GM19468 (cell line): ENCODE measurements around the gene JAZF1.
"Not testable (repeated sequence)": the region's sequence is repeated elsewhere in the genome, so short reads cannot be mapped to it uniquely, and the experiment has no call there.

Source experiments
- ATAC-seq: cut with Tn5 transposase; IDR thresholded peaks from one replicate; pipeline ENCODE4 v1.9.1; 2021; ENCODE audit warnings: mild to moderate bottlenecking, moderate library complexity, moderate number of reproducible peaks; ENCODE audit not compliant: unreplicated experiment; ENCODE audit errors: extremely low read depth

Gene JAZF1

DNA sequence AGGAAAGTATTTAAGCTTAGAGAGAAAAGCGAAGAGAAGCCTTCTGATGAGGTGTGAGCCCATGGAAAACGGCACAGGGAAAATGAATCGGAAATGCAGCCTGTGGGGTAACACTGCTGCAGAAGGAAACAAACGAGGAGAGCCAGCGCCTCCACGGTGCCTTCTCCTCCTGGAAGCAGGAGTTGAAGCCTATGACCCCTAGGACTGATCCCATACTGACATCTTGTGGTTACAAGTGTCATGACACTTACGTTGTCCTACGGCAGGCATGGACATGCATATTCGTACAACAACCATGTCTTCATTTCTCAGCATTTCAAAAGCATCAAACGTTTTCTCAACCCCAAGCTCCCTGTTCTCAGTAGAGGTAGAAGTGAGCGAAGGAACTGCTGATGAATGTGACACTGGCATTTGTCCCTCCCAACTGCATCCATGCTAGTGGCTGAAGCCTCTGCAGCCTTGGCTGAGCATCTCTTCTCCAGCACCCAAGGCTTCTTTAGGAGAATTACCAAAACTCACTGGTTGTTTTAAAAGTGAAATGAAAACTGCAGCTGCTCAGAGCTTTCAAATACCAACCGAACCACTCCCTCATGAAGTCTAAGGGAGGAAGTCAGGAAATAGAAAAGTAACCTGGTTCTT lies 160.2 kb downstream of the JAZF1 start:
- no peak for ATAC-seq

DNA sequence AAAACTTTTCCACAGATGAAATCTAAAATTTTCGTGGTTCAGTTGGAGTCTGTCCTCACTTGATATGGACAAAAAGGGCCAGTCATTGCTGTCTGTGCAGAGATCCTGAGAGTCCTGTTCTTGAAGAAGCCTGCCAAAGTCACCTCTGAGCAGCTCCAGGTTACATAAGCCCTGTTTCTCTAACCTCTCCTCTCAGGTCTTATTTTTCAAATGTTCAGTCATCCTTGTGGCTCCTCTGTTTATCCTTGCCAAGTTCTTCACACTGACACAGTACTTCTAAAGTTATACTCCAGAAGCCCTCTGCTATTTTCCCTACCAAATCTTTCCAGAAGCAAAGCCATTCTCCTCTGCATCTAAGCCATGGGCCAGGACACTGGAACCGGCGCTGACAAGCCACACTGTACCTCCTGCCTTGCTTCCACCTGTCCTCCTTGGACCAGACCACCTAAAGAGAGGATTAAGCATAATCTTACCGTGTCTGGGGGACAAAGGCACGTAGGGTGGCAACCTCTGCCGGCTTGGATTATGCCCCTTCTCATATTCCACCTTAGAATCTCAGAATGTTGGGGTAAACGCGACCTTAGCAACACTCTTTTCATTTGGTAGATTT lies 161.6 kb downstream of the JAZF1 start:
- no peak for ATAC-seq

DNA sequence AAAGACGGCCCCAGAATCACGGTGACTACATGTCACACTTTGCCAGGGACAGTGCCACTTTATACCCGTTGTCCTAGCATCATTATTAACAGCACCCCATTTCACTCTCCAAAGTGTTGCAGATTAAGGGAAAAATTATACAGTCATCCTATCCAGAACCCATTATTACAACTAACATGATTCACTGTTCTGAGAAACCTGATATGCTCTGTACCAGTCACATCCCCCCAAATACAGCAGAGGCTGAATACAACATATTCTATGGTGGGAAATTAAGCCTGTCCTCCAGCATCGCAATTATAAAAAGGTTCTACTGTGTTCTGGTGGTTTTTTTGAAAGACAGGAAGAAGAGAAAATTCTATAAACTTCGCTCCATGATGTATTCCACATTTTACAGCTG lies 162.1 kb downstream of the JAZF1 start:
- no peak for ATAC-seq

DNA sequence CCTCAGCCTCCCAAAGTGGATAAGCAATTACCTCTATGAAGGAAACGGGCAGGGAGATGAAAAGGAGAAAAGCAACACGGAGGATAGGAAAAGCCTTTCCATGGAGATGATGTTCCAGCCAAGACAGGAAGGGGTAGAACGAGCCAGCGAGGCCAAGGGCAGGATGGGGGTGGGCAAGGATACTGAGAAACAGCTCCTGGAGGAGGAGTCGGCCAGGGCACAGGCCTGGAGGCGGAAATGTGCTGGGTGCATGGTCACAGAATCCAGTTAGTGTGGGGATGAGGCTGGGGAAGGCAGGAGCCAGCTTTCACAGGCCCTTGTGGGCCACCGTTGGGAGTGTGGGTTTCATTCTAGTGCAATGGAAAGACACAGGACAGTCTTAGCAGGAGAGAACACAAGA lies 162.6 kb downstream of the JAZF1 start:
- no peak for ATAC-seq

DNA sequence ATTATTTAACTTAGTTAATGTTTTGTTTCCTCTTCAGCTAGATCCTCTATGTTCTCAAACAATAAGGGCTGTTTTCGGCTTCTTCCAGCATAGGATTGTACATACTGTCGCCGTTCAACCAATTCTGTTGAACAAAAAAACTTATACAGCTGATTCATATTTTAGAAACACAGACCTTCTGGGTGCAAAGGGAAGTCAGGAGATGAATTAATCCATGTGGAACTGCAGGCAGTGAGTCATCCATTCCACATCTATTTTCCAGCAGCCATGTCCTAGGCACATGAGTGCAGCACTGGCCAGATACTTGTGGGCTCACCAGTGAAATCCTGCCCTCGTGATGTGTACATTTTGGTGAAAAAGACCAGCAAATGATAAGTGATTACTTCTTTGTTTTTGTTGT lies 163.2 kb downstream of the JAZF1 start:
- ATAC-seq, result no peak

DNA sequence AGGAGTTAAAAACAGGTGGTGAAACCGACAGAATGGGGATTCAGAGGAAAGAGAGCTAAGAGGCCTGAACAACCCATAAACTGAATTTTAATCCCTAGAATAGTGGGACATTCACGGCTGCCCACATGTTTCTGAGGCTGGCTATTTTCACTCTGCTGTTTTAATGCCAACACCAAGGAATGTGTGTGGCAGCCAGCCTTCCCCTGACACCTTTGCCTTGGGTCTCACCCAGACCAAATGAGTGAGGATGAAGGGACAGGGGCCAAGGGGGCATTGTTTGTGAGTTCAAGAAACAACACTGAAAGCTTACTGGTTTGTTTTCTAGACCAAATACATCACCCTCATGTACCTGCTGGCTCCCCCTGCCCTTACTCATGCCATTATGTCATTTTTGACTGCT lies 164.3 kb downstream of the JAZF1 start:
- no peak for ATAC-seq

DNA sequence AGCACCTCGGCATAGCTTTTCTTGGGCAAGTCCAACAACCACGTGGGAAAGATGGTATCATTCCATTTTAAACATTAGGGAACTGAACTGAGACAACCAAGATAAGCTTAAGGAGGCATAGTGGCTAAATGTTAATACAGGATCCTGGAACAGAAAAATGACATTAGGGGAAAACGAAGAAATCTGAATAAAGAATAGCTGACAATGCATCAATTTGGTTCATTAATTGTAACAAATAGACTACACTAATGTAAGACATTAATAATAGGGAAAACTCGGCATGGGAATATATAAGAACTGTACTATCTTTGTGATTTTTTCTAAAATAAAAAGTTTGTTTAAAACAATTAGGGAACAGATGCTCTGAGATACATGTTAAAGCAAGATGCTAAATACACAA lies 165.4 kb downstream of the JAZF1 start:
- ATAC-seq, result no peak

DNA sequence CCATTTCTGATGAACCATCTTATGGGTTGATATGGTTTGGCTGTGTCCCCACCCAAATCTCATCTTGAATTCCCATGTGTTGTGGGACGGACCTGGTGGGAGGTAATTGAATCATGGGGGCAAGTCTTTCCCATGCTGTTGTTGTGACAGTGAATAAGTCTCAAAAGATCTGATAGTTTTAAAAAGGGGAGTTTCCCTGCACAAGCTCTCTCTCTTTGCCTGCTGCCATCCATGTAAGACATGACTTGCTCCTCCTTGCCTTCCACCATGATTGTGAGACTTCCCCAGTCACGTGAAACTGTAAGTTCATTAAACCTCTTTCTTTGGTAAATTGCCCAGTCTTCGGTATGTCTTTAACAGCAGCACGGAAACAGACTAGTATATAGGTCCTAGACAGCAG lies 166.3 kb downstream of the JAZF1 start:
- not testable (repeated sequence) for ATAC-seq

DNA sequence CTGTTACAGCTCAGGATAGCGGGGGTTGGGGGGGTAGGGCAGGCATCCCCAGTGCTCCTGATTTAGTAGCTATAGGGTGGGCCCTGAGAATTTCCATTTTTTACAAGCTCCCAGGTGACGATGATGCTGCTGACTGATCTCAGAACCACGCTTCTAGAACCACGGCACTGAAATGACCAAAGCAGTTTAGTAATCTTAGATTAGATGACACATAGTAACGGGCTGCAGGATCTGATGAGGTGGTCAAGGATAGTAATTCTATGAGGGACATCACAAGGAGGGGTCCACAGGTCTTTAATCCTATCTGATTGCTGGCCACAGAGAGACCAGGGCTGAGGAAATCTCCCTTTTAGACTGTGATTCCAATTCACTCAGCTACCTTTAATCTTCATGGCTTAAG lies 167.2 kb downstream of the JAZF1 start:
- ATAC-seq, result no peak

DNA sequence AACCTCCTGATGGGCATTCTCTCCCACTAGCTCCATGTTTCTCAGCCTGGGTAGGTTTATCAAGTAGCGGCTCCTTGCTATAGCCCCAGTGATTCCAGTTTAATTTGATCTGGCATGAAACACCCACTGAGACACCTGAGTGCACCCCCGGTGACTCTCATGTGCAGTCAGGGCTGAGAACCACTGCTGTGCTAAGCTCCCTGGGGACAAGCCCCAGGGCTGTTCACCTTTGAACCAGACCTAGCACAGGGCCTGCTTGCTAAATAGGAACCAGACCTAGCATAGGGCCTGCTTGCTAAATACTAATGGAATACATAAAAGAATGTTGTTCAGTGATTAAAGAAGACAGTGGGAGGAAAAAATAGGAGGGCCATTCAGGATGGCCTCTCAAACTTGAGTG lies 167.6 kb downstream of the JAZF1 start:
- no peak for ATAC-seq

DNA sequence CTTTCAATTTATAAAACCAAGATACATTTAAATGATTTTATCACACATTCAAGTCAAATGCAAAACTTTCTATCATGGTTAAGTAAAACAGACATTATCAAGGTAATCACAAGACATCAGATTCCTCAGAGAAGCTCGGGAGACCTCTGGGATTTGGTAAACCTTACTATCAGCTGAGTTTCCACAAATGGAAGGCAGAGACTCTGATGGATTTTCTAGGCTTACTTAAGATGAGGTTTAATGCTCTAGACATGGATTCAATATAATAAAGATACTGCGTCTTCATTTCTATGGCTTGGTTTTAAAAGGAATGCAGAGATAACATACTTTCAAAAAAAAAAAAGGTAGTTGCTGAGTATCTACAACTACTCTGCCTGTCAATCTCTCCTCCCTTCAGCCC lies 171.7 kb downstream of the JAZF1 start:
- no peak for ATAC-seq

DNA sequence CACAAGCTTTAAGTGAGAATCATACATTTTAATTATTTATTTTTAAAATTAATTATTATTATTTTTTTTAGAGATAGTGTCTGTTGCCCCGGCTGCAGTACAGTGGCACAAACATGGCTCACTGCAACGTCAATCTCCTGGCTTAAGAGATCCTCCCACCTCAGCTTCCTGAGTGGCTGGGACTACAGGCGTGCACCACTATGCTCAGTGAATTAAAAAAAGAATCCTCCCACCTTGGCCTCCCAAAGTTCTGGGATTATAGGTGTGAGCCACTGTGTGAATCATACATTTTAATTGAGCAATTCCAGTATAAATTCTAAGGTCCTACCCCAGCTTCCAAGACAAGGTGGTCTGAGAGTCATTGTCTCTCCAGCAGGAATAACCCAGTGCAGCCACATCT lies 172.4 kb downstream of the JAZF1 start:
- no peak for ATAC-seq

DNA sequence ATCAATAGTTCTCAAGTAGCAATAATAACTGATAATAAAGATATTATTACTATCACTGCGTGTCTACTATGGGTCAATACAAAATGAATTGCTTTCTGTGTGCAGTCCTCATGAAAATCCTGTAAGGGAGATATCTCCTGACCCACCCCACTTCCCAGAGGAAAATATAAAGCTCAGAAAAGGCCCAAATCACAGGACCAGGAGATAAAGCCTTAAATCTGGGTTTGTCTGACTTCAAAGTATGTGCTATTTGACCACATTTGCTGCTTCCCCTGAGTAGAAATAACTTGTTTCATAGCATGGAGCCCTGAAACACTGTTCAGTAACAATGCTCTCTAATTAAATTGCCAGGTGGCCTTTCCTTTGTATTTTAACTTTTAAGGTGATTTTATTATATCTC lies 174.1 kb downstream of the JAZF1 start:
- no peak for ATAC-seq

DNA sequence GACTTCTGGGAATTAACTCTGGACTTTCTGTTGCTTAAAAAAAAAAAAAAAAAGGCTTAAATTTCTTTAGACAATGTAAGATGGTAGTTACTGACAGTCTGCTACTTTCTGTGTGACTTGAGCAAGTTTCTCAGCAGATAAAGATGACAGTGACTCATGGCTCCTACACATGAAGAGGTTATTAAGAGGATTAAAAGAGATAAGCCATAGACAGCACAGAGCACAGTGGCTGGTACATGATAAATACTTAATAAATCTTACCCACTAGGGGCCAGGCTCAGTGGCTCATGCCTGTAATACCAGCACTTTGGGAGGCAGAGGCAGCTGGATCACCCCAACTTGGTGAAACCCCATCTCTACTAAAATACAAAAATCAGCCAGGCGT lies 174.8 kb downstream of the JAZF1 start:
- no peak for ATAC-seq

DNA sequence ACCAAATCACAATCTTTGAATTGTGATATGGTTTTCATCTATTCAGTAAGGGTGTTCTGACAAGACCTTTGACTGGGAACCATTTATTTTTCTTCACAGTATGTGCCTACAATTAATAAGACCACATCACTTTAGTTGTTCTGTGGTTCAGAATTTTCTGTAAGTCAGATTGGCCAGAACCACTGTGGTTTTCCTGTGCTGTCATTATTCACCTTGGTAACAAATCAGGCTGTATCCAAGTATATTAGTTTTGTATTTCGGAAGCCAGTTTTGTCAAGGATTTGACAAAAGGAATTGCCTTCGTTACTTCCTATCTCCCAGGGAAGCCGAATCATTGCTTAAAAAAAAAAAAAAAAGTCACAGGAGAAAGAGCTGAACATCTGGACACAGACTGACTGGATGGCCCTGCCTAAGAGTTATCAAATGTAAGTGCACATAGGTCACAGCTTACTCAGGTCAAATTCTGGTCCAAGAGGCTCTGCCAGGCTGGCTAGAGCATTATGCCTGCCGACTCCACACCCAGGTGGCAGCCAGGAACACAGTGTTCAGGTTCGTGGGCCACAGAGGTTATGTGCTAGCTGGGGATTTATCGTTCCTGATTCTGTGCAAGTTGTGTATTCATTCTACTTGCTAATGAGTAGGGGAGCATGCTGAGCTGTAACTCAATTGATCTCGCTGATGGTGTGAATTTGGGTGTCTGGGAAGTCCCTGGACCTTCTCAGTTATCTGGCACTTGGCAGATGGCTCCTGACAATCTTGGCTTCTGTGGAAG lies 175.3 kb downstream of the JAZF1 start:
- no peak for ATAC-seq

DNA sequence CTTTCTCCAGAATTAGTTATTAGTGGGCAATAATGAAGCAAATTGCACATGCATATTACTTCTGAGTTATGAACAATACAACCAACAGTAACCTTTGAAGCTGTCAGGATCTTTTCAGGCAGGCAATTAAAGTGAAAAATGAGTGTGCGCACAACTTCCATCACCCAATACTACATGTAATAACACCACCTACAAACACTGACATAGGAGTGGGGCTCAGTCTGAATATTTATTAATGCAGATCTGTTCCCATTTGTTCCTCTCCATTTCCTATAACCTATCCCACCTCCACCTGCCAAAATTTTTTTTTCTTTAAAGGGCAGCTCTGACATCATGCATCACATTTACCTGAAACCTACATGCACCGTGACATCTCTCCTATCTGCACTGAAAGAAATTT lies 177.2 kb downstream of the JAZF1 start:
- ATAC-seq, result no peak

DNA sequence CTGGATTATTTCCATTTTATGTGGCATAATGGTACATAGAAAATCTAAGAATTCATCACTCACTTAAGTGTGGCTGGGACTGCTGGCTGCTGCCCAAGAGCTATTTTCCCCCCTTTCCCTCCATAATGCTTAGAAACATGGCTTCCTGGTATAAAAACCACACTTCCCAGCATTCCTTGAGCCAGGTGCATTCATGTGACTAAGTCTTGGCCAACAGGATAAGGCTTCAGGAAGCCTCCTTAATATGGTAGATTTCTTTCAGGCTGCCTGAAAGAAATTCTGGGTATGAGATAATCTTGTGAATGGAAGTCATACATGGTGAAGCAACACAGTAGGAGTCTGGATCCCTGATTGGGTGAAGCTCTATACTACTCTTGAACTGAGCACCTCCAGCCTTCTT lies 178.0 kb downstream of the JAZF1 start:
- no peak for ATAC-seq

DNA sequence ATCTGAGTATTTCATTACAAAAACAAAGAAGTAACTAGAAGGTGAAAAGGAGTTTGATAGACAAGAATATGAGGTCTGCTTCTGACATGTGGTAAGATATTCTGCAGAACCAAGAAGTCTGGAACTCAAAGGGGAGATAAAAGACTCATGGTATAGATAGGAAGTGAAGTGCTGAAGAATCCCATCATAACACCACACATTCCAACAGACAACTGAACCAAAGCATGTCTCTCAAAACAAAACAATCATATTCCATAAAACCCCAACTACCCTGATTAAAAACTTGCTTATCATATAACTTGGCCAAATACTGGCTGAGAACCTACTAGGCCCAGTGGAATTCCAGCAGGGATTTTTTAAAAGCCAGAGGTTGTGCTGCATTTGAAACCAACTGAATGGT lies 178.7 kb downstream of the JAZF1 start:
- no peak for ATAC-seq

DNA sequence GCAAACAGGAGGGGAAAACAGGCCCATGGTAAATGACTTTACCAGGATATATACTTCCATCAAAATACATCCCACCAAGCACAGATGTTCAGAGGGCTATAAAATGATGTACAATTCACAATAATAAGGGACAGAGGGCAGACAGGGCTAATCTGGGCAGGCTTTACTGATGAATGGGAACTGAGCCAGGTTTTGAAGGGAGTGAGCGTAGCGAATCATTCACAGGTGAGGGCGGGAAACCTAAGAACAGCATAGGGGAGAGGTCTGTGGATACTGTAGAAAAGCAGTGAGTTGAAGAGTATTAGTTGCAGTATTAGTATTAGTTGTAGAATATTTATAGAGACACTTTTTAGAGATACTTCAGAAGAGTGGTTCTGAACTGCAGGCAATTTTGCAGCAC lies 180.8 kb downstream of the JAZF1 start:
- no peak for ATAC-seq

DNA sequence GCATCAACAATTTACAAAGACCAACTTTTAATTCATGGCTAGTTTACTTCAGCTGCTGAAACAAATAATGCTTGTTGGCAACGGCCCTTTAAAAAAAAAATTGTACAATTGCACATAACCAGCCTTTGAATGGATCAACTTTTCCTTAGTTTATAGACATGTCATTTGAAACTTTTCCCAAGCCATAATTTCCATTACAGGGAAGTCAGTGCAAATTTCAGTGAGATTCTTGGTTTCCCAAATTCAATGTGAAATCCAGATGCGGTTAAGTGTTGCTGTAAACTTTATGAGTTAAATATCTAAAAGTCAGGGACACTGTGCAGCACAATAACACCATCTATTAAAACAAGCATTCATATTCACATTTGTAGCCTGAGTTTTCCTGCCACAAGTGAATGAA lies 182.2 kb downstream of the JAZF1 start:
- ATAC-seq, result no peak

DNA sequence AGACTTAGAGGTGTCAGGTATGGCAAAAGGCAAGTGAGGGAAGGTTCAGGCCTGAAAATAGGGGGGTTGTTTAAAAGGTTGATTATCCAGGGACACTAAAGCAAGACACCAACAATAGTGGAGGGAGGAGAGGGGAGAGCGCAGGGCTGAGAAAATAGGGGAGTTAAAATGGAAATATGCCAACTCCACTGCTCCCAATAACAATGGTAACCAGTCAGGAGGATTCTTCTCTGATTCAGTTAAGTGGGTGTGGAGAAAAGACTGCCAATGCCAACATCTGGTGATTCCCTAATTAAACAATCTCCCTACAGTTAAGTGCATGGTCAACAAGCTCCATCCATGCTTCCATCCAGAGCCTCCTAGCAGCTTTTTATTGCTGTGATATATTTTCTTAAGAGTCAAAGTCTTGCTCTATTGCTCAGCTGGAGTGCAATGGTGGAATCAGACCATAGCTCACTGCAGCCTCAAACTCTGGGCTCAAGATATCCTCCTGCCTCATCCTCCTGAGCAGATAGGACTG lies 183.3 kb downstream of the JAZF1 start:
- no peak for ATAC-seq

DNA sequence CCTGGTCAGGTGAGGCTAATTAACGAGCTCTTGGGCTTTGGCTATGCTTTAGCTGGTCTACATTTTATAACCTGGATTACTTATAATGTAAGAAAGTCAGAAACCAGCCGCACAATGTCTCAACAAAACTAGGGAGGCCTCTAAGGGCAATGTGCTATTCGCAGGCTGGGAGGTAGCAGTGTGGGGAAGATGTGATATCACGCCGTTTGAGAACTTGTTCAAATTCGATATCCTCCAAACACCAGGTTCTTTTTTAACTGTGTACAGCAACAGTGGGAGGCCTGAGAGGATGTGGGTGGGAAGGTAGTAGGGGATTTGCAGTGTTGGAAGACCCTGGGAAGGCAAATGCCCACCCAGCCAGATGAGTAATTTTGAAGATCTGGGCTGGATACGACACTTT lies 184.5 kb downstream of the JAZF1 start:
- ATAC-seq, result no peak
